CD14-positive monocyte (primary cell): ENCODE data around the gene CAMTA1. TPM values are rescaled to one million over a fixed set of nuclear protein-coding genes. Genes with fewer than 3 reads are reported as not detected.

Source experiments
- DNase-seq, 3 donors: peaks; one replicate each; pipeline ENCODE4 v3.0.0-alpha.2; 2011 to 2022
- H2AFZ ChIP-seq: 2 replicates; pipeline ENCODE4 v1.6.0; 2012; ENCODE audit warnings: mild to moderate bottlenecking, low read depth, low read length, inconsistent platforms; ENCODE audit not compliant: insufficient read depth, poor library complexity, severe bottlenecking
- H3K27ac ChIP-seq, 2 donors: 1 replicate in 1 of 2; 2 replicates in 1 of 2; pipeline ENCODE4 v1.5.1; 2012 to 2013; ENCODE audit warnings: low read length in 2 of 2, control low read depth in 1 of 2, inconsistent platforms in 1 of 2, low read depth in 1 of 2, mild to moderate bottlenecking in 1 of 2
- H3K27me3 ChIP-seq, 2 donors: one replicate each; pipeline versions ENCODE4 v1.6.0 to v1.6.1; 2011 to 2013; ENCODE audit warnings: low read length in 2 of 2; ENCODE audit not compliant: control insufficient read depth in 2 of 2, insufficient read depth in 2 of 2
- H3K36me3 ChIP-seq, 2 donors: replicated peaks in 1 of 2; 1 replicate in 1 of 2; 2 replicates in 1 of 2; pipeline versions ENCODE4 v1.5.1 to v1.6.1; 2012 to 2013; ENCODE audit warnings: low read length in 2 of 2, control low read depth in 1 of 2, inconsistent platforms in 1 of 2, mild to moderate bottlenecking in 1 of 2; ENCODE audit not compliant: insufficient read depth in 2 of 2, control insufficient read depth in 1 of 2
- H3K4me1 ChIP-seq, 2 donors: 1 replicate in 1 of 2; 2 replicates in 1 of 2; pipeline versions ENCODE4 v1.5.1 to v1.6.1; 2012 to 2013; ENCODE audit warnings: low read length in 2 of 2, control low read depth in 1 of 2, inconsistent platforms in 1 of 2, mild to moderate bottlenecking in 1 of 2, moderate library complexity in 1 of 2; ENCODE audit not compliant: insufficient read depth in 2 of 2, control insufficient read depth in 1 of 2
- H3K4me2 ChIP-seq: replicated peaks from 2 replicates; pipeline ENCODE3; 2012; ENCODE audit warnings: low read length, moderate library complexity, mild to moderate bottlenecking; ENCODE audit not compliant: poor library complexity, severe bottlenecking; ENCODE audit errors: extremely low read depth
- H3K4me3 ChIP-seq, 3 experiments: fragments of 200-600 bp in 1 of 3; sonication (generic) in 1 of 3; replicated peaks in 1 of 3; 1 replicate in 2 of 3; 2 replicates in 1 of 3; pipeline ENCODE4 v1.5.1; 2011 to 2013; ENCODE audit warnings: low read length in 3 of 3, mild to moderate bottlenecking in 3 of 3, control low read depth in 2 of 3, low read depth in 2 of 3, inconsistent platforms in 1 of 3, moderate library complexity in 1 of 3
- H3K79me2 ChIP-seq: 2 replicates; pipeline ENCODE4 v1.6.0; 2012; ENCODE audit warnings: mild to moderate bottlenecking, control low read depth, inconsistent platforms, low read length, moderate library complexity; ENCODE audit not compliant: insufficient read depth
- H3K9ac ChIP-seq: 2 replicates; pipeline ENCODE4 v1.6.0; 2017; ENCODE audit warnings: low read length, mild to moderate bottlenecking; ENCODE audit not compliant: insufficient read depth, poor library complexity, severe bottlenecking
- H3K9me3 ChIP-seq, 2 donors: replicated peaks in 1 of 2; 1 replicate in 1 of 2; 2 replicates in 1 of 2; pipeline versions ENCODE4 v1.5.1 to v1.6.1; 2012 to 2013; ENCODE audit warnings: low read length in 2 of 2, control low read depth in 1 of 2; ENCODE audit not compliant: control insufficient read depth in 1 of 2, insufficient read depth in 1 of 2
- H4K20me1 ChIP-seq: 2 replicates; pipeline ENCODE4 v1.6.0; 2012; ENCODE audit warnings: mild to moderate bottlenecking, low read length, control low read depth, moderate library complexity; ENCODE audit not compliant: insufficient read depth
- H3K27ac Mint-ChIP-seq, 7 donors: one replicate each; pipeline ENCODE4 v1.8.0; 2020; ENCODE audit warnings: mild to moderate bottlenecking in 7 of 7, mixed read lengths in 7 of 7, moderate library complexity in 6 of 7, inconsistent platforms in 2 of 7
- H3K27me3 Mint-ChIP-seq, 3 donors: one replicate each; pipeline ENCODE4 v1.8.0; 2021 to 2022; ENCODE audit warnings: low read depth in 3 of 3, mild to moderate bottlenecking in 3 of 3, mixed read lengths in 3 of 3, moderate library complexity in 3 of 3, inconsistent platforms in 1 of 3
- H3K36me3 Mint-ChIP-seq, 2 donors: one replicate each; pipeline ENCODE4 v1.8.0; 2020; ENCODE audit warnings: mixed read lengths in 2 of 2, inconsistent platforms in 1 of 2, mild to moderate bottlenecking in 1 of 2
- H3K4me1 Mint-ChIP-seq: one replicate; pipeline ENCODE4 v1.8.0; 2020; ENCODE audit warnings: mild to moderate bottlenecking, mixed read lengths
- H3K4me3 Mint-ChIP-seq, 2 donors: one replicate each; pipeline ENCODE4 v1.8.0; 2020; ENCODE audit warnings: mild to moderate bottlenecking in 2 of 2, mixed read lengths in 2 of 2, moderate library complexity in 1 of 2
- H3K9me3 Mint-ChIP-seq, 7 donors: one replicate each; pipeline ENCODE4 v1.8.0; 2020 to 2022; ENCODE audit warnings: mixed read lengths in 7 of 7, mild to moderate bottlenecking in 6 of 7, moderate library complexity in 6 of 7, inconsistent platforms in 2 of 7
- WGBS: methylation state at CpG from one replicate; pipeline ENCODE4 v1.1.5; 2013; ENCODE audit warnings: missing lambda C conversion rate; ENCODE audit not compliant: insufficient coverage; 5-methylcytosine and 5-hydroxymethylcytosine counted together
- intact Hi-C, 2 donors: fragments of 100-400 bp; cut with micrococcal nuclease; formaldehyde crosslinking; loops; one replicate each; pipeline versions ENCODE4 v1.15.0 to v1.15.1; 2023
- polyA plus RNA-seq, 3 donors: library from polyadenylated mRNA; depleted of rRNA in 1 of 3; unstranded in 2 of 3; stranded (reverse) in 1 of 3; fragments of 300-500 nt in 2 of 3; fragments of >200 nt in 1 of 3; fragmentation: Illumina TruSeq in 2 of 3; gene quantifications; 1 replicate in 2 of 3; 2 replicates in 1 of 3; pipeline ENCODE4 v1.2.3, GENCODE V29; 2012 to 2021
- TF ChIP-seq, protein P1 (sequence below): fragments of 200-600 bp; IDR thresholded peaks from one replicate; pipeline ENCODE4 v1.8.0; 2022; ENCODE audit warnings: antibody characterized with exemption, mild to moderate bottlenecking

The CAMTA1 gene
- polyA plus RNA-seq, 3 donors = 52.0 to 89.6 (median 78.3) TPM

DNA sequence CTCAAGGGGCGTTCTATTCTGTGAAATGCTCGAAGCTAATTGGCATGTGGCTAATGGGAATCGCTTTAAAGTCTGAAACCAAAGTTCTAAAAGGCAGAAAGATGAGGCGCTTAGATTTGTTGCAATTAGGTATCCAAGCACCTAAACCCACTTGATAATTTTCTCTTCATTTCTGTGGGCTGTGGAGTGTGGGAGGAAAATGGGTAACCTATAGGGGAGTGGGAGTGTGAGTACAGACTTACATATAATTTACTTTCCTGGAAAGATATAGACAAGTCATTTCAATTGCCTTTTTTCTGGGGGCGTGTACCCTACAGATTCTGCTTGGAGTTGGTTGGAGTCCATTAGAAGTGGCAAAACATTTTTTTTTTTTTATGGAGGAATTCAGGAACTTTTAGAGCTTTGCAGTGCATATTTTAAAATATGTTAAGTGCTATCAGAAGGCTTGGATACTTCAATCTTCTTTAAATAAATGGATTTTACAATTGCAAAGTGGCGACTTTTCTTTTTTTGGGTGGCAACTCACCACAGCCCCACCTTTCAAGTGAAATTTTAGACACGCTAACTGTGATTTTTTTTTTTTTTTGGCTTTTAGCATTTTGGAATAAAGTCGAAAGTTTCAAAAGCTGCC lies 254.5 kb downstream of the CAMTA1 start:
- Mint-ChIP-seq H3K4me1 (no peaks in the 10 kb centered on the region), H3K27ac (no peak overlapping the region), H3K4me3 (no peak overlapping the region), H3K9me3 (peaks cover 0 to 1% (median 0%) of the 10 kb centered on the region in 7 donors), H3K36me3 (no peaks in the 10 kb centered on the region), H3K27me3 (peaks cover 2 to 7% (median 3%) of the 10 kb centered on the region in 3 donors)
- Histone ChIP-seq H3K27me3 (no peaks in the 10 kb centered on the region), H4K20me1 (no peaks in the 10 kb centered on the region), H3K9ac (no peak overlapping the region), H3K36me3 (no peaks in the 10 kb centered on the region), H3K9me3 (no peaks in the 10 kb centered on the region), H3K4me2 (no peak overlapping the region), H3K4me1 (no peaks in the 10 kb centered on the region), H2AFZ (no peak overlapping the region), H3K4me3 (no peak overlapping the region), H3K79me2 (no peaks in the 10 kb centered on the region), H3K27ac (no peak overlapping the region)
- TF ChIP-seq, protein P1, sequence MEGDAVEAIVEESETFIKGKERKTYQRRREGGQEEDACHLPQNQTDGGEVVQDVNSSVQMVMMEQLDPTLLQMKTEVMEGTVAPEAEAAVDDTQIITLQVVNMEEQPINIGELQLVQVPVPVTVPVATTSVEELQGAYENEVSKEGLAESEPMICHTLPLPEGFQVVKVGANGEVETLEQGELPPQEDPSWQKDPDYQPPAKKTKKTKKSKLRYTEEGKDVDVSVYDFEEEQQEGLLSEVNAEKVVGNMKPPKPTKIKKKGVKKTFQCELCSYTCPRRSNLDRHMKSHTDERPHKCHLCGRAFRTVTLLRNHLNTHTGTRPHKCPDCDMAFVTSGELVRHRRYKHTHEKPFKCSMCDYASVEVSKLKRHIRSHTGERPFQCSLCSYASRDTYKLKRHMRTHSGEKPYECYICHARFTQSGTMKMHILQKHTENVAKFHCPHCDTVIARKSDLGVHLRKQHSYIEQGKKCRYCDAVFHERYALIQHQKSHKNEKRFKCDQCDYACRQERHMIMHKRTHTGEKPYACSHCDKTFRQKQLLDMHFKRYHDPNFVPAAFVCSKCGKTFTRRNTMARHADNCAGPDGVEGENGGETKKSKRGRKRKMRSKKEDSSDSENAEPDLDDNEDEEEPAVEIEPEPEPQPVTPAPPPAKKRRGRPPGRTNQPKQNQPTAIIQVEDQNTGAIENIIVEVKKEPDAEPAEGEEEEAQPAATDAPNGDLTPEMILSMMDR = no peak
- 100% methylated on average over 2 of the region's 8 CpGs for WGBS
- intact Hi-C loops = loop anchor here in 1 of 2 donors (10.0 kb wide), 1 partner anchor 605 kb away; no protein-coding TSS in a partner anchor
- no peak for DNase-seq

DNA sequence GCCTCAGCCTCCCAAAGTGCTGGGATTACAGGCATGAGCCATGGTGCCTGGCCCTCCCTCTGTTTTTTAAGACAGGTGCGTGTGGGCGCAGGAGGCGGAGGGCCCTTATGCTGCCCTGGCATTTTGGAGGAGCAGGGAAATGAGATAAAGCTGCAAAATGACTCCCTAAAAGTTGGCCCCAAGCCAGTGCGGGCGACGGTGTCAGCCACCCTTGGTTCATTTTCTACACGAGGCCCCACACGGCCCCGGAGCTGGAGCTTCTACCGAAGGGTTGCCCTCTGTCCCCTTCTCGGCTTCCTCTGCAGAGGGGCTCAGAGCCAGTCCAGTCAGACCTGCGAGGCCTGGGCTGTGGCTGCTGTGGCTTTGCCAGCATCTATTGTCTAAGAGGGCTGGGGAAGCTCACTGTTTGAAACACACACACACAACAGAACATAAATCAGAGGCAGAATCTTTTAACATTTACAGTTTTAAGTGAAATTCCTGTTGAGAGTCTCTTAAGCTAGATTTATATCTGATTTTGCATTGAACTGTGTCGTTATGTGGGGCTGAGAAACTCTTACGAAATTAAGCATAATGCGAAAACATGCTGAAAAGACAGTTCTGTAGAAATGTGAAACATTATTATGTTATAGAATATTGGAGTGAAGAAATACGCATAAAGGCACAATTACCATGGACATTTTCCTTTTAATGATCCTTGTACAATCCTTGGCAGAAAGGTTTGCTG lies 255.9 kb downstream of the CAMTA1 start:
- intact Hi-C loops = loop anchor here in 1 of 2 donors (10.0 kb wide), 1 partner anchor 604 kb away; no protein-coding TSS in a partner anchor
- no peaks in the 10 kb centered on the region for H3K9me3 ChIP-seq
- peak overlapping the region in 1 of 7 donors; percentile 34 for H3K27ac Mint-ChIP-seq

More for the DNA sequence above, 255.9 kb downstream of the CAMTA1 start:
- Histone ChIP-seq H3K4me2 (no peak overlapping the region), H3K27me3 (no peaks in the 10 kb centered on the region), H2AFZ (no peak overlapping the region), H3K27ac (no peak overlapping the region), H3K79me2 (no peaks in the 10 kb centered on the region), H3K36me3 (no peaks in the 10 kb centered on the region), H3K4me3 (no peak overlapping the region), H3K4me1 (no peaks in the 10 kb centered on the region), H4K20me1 (no peaks in the 10 kb centered on the region), H3K9ac (no peak overlapping the region)
- H3K36me3 Mint-ChIP-seq = no peaks in the 10 kb centered on the region
- no peaks in the 10 kb centered on the region for H3K4me1 Mint-ChIP-seq
- WGBS = 80% methylated on average over 12 of the region's 16 CpGs
- TF ChIP-seq, protein P1 = no peak
- peaks cover 0 to 1% (median 0%) of the 10 kb centered on the region in 7 donors for H3K9me3 Mint-ChIP-seq
- H3K27me3 Mint-ChIP-seq = peaks cover 2 to 3% (median 2%) of the 10 kb centered on the region in 3 donors
- no peak overlapping the region for H3K4me3 Mint-ChIP-seq
- DNase-seq = no peak
